ENCODE results near the gene MBNL2.

MBNL2 gene

GRCh38 chr13:97407540-97407939 is 185.4 kb downstream of the MBNL2 start:
- in situ Hi-C loops (cut with MboI; ENCODE audit: low pct_unique_long_range_greater_than_20kb, low sequenced_read_pairs) = no loop called here
- DNase-seq = no peak

- no peak for DNase-seq
- in situ Hi-C loops (cut with MboI; ENCODE audit: low pct_unique_long_range_greater_than_20kb, low sequenced_read_pairs) = no loop called here
Observed at GRCh38 chr13:97408938-97409337, 186.8 kb downstream of the MBNL2 start.

- no peak for DNase-seq
- in situ Hi-C loops (cut with MboI; ENCODE audit: low pct_unique_long_range_greater_than_20kb, low sequenced_read_pairs) = no loop called here
Observed at GRCh38 chr13:97411984-97412383, 189.9 kb downstream of the MBNL2 start.

GRCh38 chr13:97413694-97414093 is 191.6 kb downstream of the MBNL2 start:
- in situ Hi-C loops (cut with MboI; ENCODE audit: low pct_unique_long_range_greater_than_20kb, low sequenced_read_pairs) = no loop called here

GRCh38 chr13:97414392-97414791 is 192.3 kb downstream of the MBNL2 start:
- DNase-seq = no peak
- in situ Hi-C loops (cut with MboI; ENCODE audit: low pct_unique_long_range_greater_than_20kb, low sequenced_read_pairs) = no loop called here

More at GRCh38 chr13:97413694-97414093, 191.6 kb downstream of the MBNL2 start:
- DNase-seq = peak; percentile 51

- DNase-seq = no peak
- in situ Hi-C loops (cut with MboI; ENCODE audit: low pct_unique_long_range_greater_than_20kb, low sequenced_read_pairs) = no loop called here
Observed at GRCh38 chr13:97417698-97418097, 195.6 kb downstream of the MBNL2 start.

GRCh38 chr13:97422118-97423054 is 200.3 kb downstream of the MBNL2 start:
- in situ Hi-C loops (cut with MboI; ENCODE audit: low pct_unique_long_range_greater_than_20kb, low sequenced_read_pairs) = no loop called here
- no peak for DNase-seq

GRCh38 chr13:97423300-97424045 is 201.3 kb downstream of the MBNL2 start:
- DNase-seq = no peak
- in situ Hi-C loops (cut with MboI; ENCODE audit: low pct_unique_long_range_greater_than_20kb, low sequenced_read_pairs) = no loop called here

GRCh38 chr13:97425590-97425989 is 203.5 kb downstream of the MBNL2 start:
- in situ Hi-C loops (cut with MboI; ENCODE audit: low pct_unique_long_range_greater_than_20kb, low sequenced_read_pairs) = no loop called here
- DNase-seq = no peak

GRCh38 chr13:97426695-97427094 is 204.6 kb downstream of the MBNL2 start:
- in situ Hi-C loops (cut with MboI; ENCODE audit: low pct_unique_long_range_greater_than_20kb, low sequenced_read_pairs) = no loop called here
- DNase-seq = no peak

GRCh38 chr13:97429681-97430081 is 207.5 kb downstream of the MBNL2 start:
- DNase-seq = no peak

GRCh38 chr13:97430296-97430695 is 208.2 kb downstream of the MBNL2 start:
- in situ Hi-C loops (cut with MboI; ENCODE audit: low pct_unique_long_range_greater_than_20kb, low sequenced_read_pairs) = no loop called here
- DNase-seq = no peak

More at GRCh38 chr13:97429681-97430081, 207.5 kb downstream of the MBNL2 start:
- in situ Hi-C loops (cut with MboI; ENCODE audit: low pct_unique_long_range_greater_than_20kb, low sequenced_read_pairs) = no loop called here

GRCh38 chr13:97431171-97431764 is 209.1 kb downstream of the MBNL2 start:
- no peak for DNase-seq
- in situ Hi-C loops (cut with MboI; ENCODE audit: low pct_unique_long_range_greater_than_20kb, low sequenced_read_pairs) = no loop called here

GRCh38 chr13:97432232-97432916 is 210.2 kb downstream of the MBNL2 start:
- DNase-seq = no peak
- in situ Hi-C loops (cut with MboI; ENCODE audit: low pct_unique_long_range_greater_than_20kb, low sequenced_read_pairs) = no loop called here

- DNase-seq = peak; percentile 98
- in situ Hi-C loops (cut with MboI; ENCODE audit: low pct_unique_long_range_greater_than_20kb, low sequenced_read_pairs) = no loop called here
Observed at GRCh38 chr13:97432917-97433726, 211.0 kb downstream of the MBNL2 start.

- in situ Hi-C loops (cut with MboI; ENCODE audit: low pct_unique_long_range_greater_than_20kb, low sequenced_read_pairs) = no loop called here
- DNase-seq = peak; percentile 88
Observed at GRCh38 chr13:97433727-97434396, 211.7 kb downstream of the MBNL2 start, which contains the start of gene RAP2A. Gene RAP2A (plus strand): TSS chr13:97434169. CDS start chr13:97434471, 302 bp downstream.

- peak; percentile 50 for DNase-seq
- in situ Hi-C loops (cut with MboI; ENCODE audit: low pct_unique_long_range_greater_than_20kb, low sequenced_read_pairs) = no loop called here
Observed at GRCh38 chr13:97434397-97435201, 212.5 kb downstream of the MBNL2 start.

All from KBM-7 (cell line).